ENCODE measurements around the gene GLI1. TPM values are rescaled to one million over a fixed set of nuclear protein-coding genes. Genes with fewer than 3 reads are reported as not detected.

Gene GLI1
- total RNA-seq, 2 experiments from 2014 or later, result not detected

GRCh38 chr12:57479376-57480115, 20.0 kb downstream of the GLI1 start, which contains the start of gene ARHGAP9:
TSS of gene ARHGAP9 (minus strand) at chr12:57479866. CDS start at chr12:57479406, 460 bp downstream.
- CTCF ChIA-PET, result interaction anchor here (0.9 to 10.2 kb wide), 4 partner anchors 11 to 250 kb away, joined by 3 to 207 read pairs (median 4); partner anchors contain the start of genes GLI1 and SHMT2
- Mint-ChIP-seq H3K27me3 (ENCODE audit: low read depth) (no peaks in the 10 kb centered on the region), H3K9me3 (no peaks in the 10 kb centered on the region), H3K4me3 (peak within 1 kb of the TSS; percentile 84), H3K36me3 (ENCODE audit: low read depth) (peaks cover 48% of the 10 kb centered on the region), H3K27ac (peak within 1 kb of the TSS; percentile 99), H3K4me1 (ENCODE audit: low read depth) (peaks cover 59% of the 10 kb centered on the region)
- peak; percentile 74 for DNase-seq
- intact Hi-C loops (cut with micrococcal nuclease), result loop anchor here (1.0 to 5.0 kb wide), 6 partner anchors 68 to 842 kb away; partner anchors contain the start of genes DCTN2, NAB2 and TSPAN31

GRCh38 chr12:57481671-57482070, 22.1 kb downstream of the GLI1 start:
- CTCF ChIA-PET, result interaction anchor here (10.2 kb wide), 1 partner anchor 20 kb away, joined by 207 read pairs; the partner anchor contains the start of gene GLI1
- Mint-ChIP-seq H3K27ac (peak overlapping the region; percentile 99), H3K4me3 (no peak overlapping the region), H3K4me1 (ENCODE audit: low read depth) (peaks cover 48% of the 10 kb centered on the region), H3K36me3 (ENCODE audit: low read depth) (peaks cover 40% of the 10 kb centered on the region), H3K27me3 (ENCODE audit: low read depth) (no peaks in the 10 kb centered on the region), H3K9me3 (no peaks in the 10 kb centered on the region)
- intact Hi-C loops (cut with micrococcal nuclease), result no loop called here
- DNase-seq, result no peak

GRCh38 chr12:57483466-57483865, 23.9 kb downstream of the GLI1 start:
- H3K36me3 Mint-ChIP-seq (ENCODE audit: low read depth), result peaks cover 32% of the 10 kb centered on the region
- intact Hi-C loops (cut with micrococcal nuclease), result no loop called here
- CTCF ChIA-PET, result interaction anchor here (10.2 kb wide), 1 partner anchor 21 kb away, joined by 207 read pairs; the partner anchor contains the start of gene GLI1
- H3K27ac Mint-ChIP-seq, result peak overlapping the region; percentile 7
- DNase-seq, result no peak
- peaks cover 51% of the 10 kb centered on the region for H3K4me1 Mint-ChIP-seq (ENCODE audit: low read depth)
- no peaks in the 10 kb centered on the region for H3K27me3 Mint-ChIP-seq (ENCODE audit: low read depth)
- H3K9me3 Mint-ChIP-seq, result no peaks in the 10 kb centered on the region
- no peak overlapping the region for H3K4me3 Mint-ChIP-seq

- Mint-ChIP-seq H3K4me1 (ENCODE audit: low read depth) (peaks cover 51% of the 10 kb centered on the region), H3K27ac (no peak overlapping the region), H3K36me3 (ENCODE audit: low read depth) (peaks cover 41% of the 10 kb centered on the region), H3K4me3 (no peak overlapping the region), H3K27me3 (ENCODE audit: low read depth) (no peaks in the 10 kb centered on the region), H3K9me3 (no peaks in the 10 kb centered on the region)
- CTCF ChIA-PET, result interaction anchor here (0.6 to 1.8 kb wide), 3 partner anchors 9 to 65 kb away, joined by 3 to 13 read pairs (median 3); partner anchors contain the start of gene GLI1
- intact Hi-C loops (cut with micrococcal nuclease), result no loop called here
- DNase-seq, result no peak
Measured at GRCh38 chr12:57485695-57486094, 26.1 kb downstream of the GLI1 start.

GRCh38 chr12:57487055-57487596, 27.5 kb downstream of the GLI1 start:
- H3K36me3 Mint-ChIP-seq (ENCODE audit: low read depth), result peaks cover 45% of the 10 kb centered on the region
- no peak overlapping the region for H3K27ac Mint-ChIP-seq
- no peak for DNase-seq
- CTCF ChIA-PET, result interaction anchor here (1.1 to 1.8 kb wide), 4 partner anchors 10 to 28 kb away, joined by 3 to 13 read pairs (median 4); partner anchors contain the start of gene GLI1
- intact Hi-C loops (cut with micrococcal nuclease), result loop anchor here (1.0 kb wide), 4 partner anchors 9 to 207 kb away; partner anchors contain the start of genes DCTN2 and GLI1
- no peaks in the 10 kb centered on the region for H3K9me3 Mint-ChIP-seq
- no peaks in the 10 kb centered on the region for H3K27me3 Mint-ChIP-seq (ENCODE audit: low read depth)
- H3K4me3 Mint-ChIP-seq, result no peak overlapping the region
- peaks cover 45% of the 10 kb centered on the region for H3K4me1 Mint-ChIP-seq (ENCODE audit: low read depth)

GRCh38 chr12:57487597-57488401, 28.2 kb downstream of the GLI1 start, which contains the start of gene MARS1:
TSS of gene MARS1 (plus strand) at chr12:57488068. CDS start at chr12:57488091, 23 bp downstream.
- peaks cover 49% of the 10 kb centered on the region for H3K4me1 Mint-ChIP-seq (ENCODE audit: low read depth)
- DNase-seq, result peak; percentile 97
- no peaks in the 10 kb centered on the region for H3K27me3 Mint-ChIP-seq (ENCODE audit: low read depth)
- CTCF ChIA-PET, result interaction anchor here (1.1 to 1.2 kb wide), 2 partner anchors 16 to 25 kb away, joined by 3 to 6 read pairs; no protein-coding TSS in a partner anchor
- H3K36me3 Mint-ChIP-seq (ENCODE audit: low read depth), result peaks cover 50% of the 10 kb centered on the region
- intact Hi-C loops (cut with micrococcal nuclease), result loop anchor here (1.0 kb wide), 5 partner anchors 9 to 207 kb away; partner anchors contain the start of genes DCTN2, DDIT3 and GLI1
- H3K4me3 Mint-ChIP-seq, result peak within 1 kb of the TSS; percentile 97
- no peaks in the 10 kb centered on the region for H3K9me3 Mint-ChIP-seq
- H3K27ac Mint-ChIP-seq, result peak within 1 kb of the TSS; percentile 94

GRCh38 chr12:57488402-57489156, 29.0 kb downstream of the GLI1 start:
- Mint-ChIP-seq H3K4me1 (ENCODE audit: low read depth) (peaks cover 43% of the 10 kb centered on the region), H3K36me3 (ENCODE audit: low read depth) (peaks cover 49% of the 10 kb centered on the region), H3K27ac (peak overlapping the region; percentile 94), H3K4me3 (peak overlapping the region; percentile 97), H3K27me3 (ENCODE audit: low read depth) (no peaks in the 10 kb centered on the region), H3K9me3 (no peaks in the 10 kb centered on the region)
- no peak for DNase-seq
- CTCF ChIA-PET, result interaction anchor here (1.5 to 1.7 kb wide), 2 partner anchors 12 to 30 kb away, joined by 5 to 7 read pairs; no protein-coding TSS in a partner anchor
- intact Hi-C loops (cut with micrococcal nuclease), result loop anchor here (1.0 kb wide), 1 partner anchor 32 kb away; the partner anchor contains the start of gene DDIT3

GRCh38 chr12:57489157-57489641, 29.6 kb downstream of the GLI1 start:
- peaks cover 43% of the 10 kb centered on the region for H3K4me1 Mint-ChIP-seq (ENCODE audit: low read depth)

GRCh38 chr12:57490126-57490525, 30.5 kb downstream of the GLI1 start:
- Mint-ChIP-seq H3K4me1 (ENCODE audit: low read depth) (peaks cover 43% of the 10 kb centered on the region), H3K27ac (no peak overlapping the region), H3K4me3 (no peak overlapping the region), H3K9me3 (no peaks in the 10 kb centered on the region), H3K36me3 (ENCODE audit: low read depth) (peaks cover 55% of the 10 kb centered on the region), H3K27me3 (ENCODE audit: low read depth) (no peaks in the 10 kb centered on the region)
- DNase-seq, result no peak
- intact Hi-C loops (cut with micrococcal nuclease), result no loop called here
- CTCF ChIA-PET, result interaction anchor here (0.8 to 1.7 kb wide), 5 partner anchors 10 to 275 kb away, joined by 3 to 7 read pairs (median 3); partner anchors contain the start of gene ARHGAP9

More at GRCh38 chr12:57489157-57489641, 29.6 kb downstream of the GLI1 start:
- CTCF ChIA-PET, result interaction anchor here (1.5 to 1.7 kb wide), 2 partner anchors 13 to 31 kb away, joined by 5 to 7 read pairs; no protein-coding TSS in a partner anchor
- no peak for DNase-seq
- peaks cover 52% of the 10 kb centered on the region for H3K36me3 Mint-ChIP-seq (ENCODE audit: low read depth)
- intact Hi-C loops (cut with micrococcal nuclease), result no loop called here
- H3K27ac Mint-ChIP-seq, result peak overlapping the region; percentile 94
- H3K4me3 Mint-ChIP-seq, result peak overlapping the region; percentile 97
- no peaks in the 10 kb centered on the region for H3K27me3 Mint-ChIP-seq (ENCODE audit: low read depth)
- H3K9me3 Mint-ChIP-seq, result no peaks in the 10 kb centered on the region

- no peak overlapping the region for H3K4me3 Mint-ChIP-seq
Measured at GRCh38 chr12:57491393-57492280, 32.1 kb downstream of the GLI1 start.

More at GRCh38 chr12:57491393-57492280, 32.1 kb downstream of the GLI1 start:
- no peaks in the 10 kb centered on the region for H3K9me3 Mint-ChIP-seq
- no peak for DNase-seq
- peak overlapping the region; percentile 68 for H3K27ac Mint-ChIP-seq
- CTCF ChIA-PET, result interaction anchor here (1.1 kb wide), 1 partner anchor 33 kb away, joined by 4 read pairs; no protein-coding TSS in a partner anchor
- intact Hi-C loops (cut with micrococcal nuclease), result no loop called here
- H3K36me3 Mint-ChIP-seq (ENCODE audit: low read depth), result peaks cover 62% of the 10 kb centered on the region
- no peaks in the 10 kb centered on the region for H3K27me3 Mint-ChIP-seq (ENCODE audit: low read depth)
- H3K4me1 Mint-ChIP-seq (ENCODE audit: low read depth), result peaks cover 43% of the 10 kb centered on the region

All from activated naive CD4-positive, alpha-beta T cell treated with anti-CD3 and anti-CD28 coated beads for 36 hours (primary cell).